GM19035 (cell line): ENCODE measurements around the gene MSL3.

Source experiments
- ATAC-seq: cut with Tn5 transposase; IDR thresholded peaks from one replicate; pipeline ENCODE4 v1.9.1; 2021; ENCODE audit not compliant: unreplicated experiment

Gene MSL3

DNA sequence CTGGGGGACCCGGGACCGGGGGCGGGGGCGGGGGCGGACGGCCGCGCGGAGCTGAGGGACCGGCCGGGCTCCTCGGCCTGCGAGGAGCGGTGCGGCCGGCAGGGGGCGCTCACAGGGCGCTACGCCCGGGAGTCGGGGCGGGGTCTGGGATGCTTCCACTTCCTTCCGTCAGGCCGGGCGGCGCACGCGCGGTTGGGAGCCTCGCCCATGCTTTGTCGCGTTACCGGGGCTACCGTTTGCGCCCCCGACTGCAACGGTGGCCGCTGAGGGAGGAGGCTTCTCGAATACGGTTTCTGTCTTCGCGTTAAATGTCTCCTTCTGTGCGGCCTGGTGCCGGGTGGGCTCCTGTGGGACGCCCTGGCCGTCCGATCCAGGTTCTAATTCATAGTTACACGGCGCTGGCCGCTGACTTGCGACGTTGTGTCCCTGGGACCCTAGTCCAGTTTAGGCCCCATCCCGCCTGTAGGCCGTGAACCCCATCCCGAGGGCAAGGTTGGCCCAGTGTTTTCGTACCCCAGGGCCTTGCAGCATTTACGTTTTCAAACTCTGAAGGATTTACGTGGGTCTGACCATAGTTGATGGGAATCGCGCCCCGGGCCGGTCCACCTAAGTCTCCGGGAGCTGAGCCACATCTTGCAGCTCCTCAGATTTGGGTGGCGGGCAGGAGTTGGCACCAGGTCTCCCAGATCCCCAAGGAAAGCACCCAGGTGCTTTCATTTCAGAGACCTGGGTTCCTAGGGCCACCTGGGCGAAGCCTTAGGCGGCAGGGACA is 549 bp downstream of the MSL3 start:
- ATAC-seq = peak; percentile 48

DNA sequence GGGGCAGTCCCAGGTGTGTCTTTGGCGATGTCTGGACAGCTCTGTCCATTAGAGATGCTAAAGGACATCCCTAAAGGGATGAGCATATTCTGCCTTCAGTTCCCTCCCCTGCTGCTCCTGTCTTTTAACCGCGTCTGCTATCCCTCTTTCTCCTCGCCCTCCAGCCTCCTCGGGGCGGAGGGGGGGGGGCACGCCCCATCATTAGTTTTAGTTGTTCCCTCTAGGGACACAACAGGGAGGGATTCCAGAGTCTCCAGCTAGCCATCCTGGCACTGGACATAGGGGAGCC is 1.1 kb downstream of the MSL3 start:
- no peak for ATAC-seq

DNA sequence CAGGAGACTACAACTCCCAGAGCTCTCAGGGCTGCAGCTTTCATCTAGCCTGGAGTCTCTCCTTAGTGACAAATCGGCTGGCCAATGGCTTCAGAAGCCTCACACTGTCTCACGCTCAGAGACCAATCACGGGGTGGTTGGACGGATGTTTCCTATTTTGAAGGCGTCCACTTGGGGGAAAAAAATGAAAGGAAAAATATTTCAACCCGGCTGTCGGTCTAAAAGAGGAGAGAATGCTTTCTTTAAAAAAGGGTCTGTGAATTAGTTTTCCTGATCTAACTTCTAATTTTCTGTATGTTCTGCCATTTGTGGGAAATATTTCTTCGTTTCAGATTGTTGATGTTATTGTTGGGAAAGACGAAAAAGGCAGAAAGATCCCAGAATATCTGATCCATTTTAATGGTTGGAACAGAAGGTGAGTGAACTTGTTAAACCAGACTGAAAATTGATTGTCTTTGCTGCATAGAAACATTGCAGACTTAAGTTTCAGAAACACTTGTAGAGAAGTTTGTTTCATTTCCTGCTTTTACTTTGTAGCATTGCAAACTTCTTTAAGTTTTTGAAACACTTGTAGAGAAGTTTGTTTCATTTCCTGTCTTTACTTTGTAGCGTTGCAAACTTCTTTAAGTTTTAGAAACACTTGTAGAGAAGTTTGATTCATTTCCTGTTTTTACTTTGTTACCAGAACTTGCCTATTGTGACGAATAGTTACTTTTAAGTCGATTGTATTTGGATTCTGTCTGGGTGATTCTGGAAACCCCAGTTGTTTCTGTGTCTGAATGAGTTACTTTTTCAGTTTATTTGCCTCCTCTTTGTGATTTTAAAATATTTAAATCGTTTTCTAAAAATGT is 1.6 kb downstream of the MSL3 start:
- ATAC-seq = peak; percentile 63

DNA sequence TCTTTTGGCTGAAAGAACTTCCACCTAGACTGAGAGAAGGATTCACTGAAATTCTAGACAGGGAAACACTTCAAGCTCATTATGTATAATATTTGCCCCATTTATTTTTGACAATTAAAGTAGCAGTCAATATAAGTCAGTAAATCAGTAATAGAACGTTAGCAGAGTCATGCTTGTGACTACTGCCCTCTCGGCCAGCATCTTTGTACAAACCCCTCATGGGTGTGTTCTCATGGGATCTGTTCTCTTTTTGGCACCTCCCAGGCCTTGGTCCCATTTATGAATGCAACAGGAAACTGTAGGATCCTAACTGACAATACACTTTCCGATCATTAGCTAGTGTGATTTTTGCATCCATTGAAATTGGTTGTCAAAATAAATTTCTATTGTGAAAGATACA is 2.9 kb downstream of the MSL3 start:
- no peak for ATAC-seq

DNA sequence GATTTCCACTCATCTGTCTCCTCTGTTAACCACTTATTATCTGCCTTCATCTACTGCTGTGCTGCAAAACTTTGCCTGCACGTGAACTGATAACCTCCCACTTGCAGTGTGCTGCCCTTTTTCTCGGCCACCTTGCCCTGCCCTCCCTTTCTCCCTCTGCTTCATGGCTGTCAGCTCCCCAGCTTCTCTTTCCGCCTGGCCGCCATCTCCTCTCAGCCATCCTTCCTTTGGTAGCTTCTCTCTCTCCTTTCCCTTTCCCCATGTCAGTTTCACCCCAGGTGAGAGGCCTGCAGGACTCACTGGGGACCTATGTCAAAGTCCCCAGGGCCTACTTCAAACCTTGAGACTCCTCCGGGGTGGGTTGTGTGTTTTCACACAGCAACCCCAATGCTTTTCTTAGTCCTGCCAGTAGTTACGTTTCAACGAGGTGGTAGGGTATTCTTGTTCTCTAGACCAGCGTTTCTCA is 6.6 kb downstream of the MSL3 start:
- no peak for ATAC-seq

DNA sequence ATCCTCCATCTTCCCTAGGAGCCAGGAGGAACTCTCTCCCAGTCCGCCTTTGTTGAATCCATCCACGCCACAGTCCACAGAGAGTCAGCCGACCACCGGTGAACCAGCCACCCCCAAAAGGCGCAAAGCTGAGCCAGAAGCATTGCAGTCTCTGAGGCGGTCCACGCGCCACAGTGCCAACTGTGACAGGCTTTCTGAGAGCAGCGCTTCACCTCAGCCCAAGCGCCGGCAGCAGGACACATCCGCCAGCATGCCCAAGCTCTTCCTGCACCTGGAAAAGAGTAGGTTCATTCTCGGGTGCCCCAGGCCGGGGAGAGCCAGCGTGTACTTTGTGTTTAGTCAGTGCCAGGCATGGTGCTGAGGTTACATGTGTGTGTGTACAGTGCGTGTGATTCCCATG is 7.4 kb downstream of the MSL3 start:
- no peak for ATAC-seq

DNA sequence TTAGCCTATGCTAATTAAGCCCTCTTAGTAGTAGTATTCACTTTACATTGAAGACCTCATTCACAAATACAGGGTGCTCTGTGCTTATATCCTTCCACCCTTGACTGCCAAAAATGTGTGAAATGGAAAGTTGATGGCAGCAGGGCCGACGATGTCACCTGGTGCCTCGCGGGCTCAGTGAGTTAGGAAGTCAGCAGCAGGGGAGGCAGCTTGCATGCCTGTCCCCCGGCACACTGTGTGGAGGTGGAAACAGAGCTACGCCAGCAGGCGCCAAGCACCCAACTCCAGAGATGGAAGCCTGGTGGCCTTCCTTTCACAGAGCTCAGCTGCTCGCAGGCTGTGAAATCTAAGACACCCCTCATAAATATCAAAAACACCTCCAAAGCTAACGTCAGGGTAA is 8.4 kb downstream of the MSL3 start:
- ATAC-seq = no peak

DNA sequence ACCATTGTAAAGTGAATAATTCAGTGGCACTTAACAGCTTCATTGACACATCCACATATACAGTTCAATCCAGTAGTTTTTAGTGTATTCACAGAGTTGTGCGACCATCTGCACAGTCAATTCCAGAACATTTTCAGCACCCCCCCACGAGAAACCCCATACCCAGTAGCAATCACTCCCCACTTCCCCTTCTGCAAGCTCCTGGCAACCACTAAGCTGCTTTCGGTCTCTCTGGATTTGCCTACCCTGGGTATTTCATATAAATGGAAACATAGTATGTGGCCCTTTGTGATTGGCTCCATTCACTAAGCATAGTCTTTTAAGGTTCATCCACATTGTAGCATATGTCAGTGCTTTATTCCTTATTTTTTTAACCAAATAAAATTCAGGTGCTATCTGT is 10.0 kb downstream of the MSL3 start:
- peak; percentile 57 for ATAC-seq

DNA sequence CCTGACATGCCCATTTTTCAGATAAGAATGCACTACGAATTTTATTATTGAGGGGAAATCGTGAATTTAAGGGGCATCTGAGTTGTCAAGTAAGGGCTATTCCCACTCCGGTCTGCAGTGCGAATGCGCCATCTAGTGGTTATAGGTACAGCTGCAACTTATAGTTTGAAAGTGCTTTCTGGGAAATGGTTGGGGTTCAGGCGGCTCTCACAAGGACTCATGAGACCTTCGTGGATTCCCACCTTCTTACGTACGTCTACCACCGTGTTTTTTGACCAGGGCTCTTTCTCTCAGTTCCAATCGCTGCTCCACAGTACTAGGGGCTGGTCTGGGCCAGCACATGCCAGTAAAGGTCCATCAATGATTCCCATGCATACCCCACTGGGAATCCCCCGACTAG is 12.3 kb downstream of the MSL3 start:
- no peak for ATAC-seq

DNA sequence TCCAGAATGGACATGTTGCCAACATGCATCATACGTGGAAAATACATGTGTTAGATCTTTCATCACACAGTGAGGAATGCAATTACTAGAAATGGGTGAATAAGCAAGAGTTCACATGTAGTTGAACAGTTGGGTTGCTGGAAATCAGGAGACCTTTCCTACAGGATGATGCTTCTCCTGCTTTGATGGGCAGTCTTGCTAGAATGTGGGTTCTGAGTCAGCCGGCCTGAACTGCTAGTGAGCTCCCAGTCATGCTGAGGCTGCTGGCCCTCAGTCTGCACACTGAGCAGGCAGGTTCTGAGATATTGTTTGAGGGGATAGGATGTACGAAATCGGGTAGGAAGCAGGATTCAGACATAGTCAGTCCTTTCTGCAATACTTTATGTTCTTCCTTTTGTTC is 20.2 kb downstream of the MSL3 start:
- ATAC-seq = no peak

DNA sequence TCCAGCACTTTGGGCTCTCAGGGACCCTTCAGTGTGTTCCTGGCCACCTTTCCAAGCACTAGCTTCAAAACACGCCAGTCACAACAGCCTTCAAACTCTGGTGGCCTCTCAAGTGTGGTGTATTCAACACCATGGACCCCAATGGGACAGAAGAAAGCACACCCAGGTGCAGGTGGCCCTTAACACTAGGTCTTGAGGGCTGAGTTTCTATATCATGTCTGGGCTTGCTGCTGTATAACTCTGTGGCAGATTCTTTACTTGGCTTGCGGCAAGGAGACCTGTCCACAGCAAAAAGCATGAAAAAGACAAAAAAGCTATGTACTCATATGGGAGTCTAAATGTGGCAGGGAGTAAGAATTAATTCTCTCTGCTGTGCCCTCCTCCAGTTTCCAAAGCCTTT is 23.1 kb downstream of the MSL3 start:
- no peak for ATAC-seq

DNA sequence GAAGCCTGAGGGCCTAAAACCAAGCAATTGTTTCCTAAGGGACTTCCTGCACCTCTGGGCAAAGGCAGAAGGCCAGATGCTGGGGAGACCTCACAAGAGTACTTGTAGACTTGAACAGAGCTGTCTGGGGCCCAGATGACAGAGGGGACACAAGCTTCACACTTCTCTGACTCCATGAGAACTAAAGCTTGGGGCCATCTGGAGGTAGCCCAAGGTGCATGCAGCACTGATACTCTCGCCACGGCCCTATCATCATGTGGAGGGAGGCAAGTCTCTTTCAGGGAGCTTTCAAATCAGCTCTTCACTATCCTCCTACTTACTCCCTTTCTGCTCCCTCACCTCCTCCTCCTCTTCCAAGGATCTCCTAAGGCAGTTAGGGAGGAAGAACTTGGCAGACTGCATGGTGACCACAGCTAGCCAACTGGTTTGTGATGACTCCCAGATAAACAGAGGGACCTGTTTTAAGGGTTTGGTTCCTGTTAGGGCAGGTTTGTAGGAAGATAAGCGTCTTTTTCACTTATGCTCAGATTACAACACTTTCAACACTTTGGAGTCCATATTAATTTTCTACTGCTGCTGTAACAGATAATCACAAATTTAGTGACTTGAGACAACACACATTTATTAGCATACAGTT is 23.8 kb downstream of the MSL3 start:
- ATAC-seq = no peak

DNA sequence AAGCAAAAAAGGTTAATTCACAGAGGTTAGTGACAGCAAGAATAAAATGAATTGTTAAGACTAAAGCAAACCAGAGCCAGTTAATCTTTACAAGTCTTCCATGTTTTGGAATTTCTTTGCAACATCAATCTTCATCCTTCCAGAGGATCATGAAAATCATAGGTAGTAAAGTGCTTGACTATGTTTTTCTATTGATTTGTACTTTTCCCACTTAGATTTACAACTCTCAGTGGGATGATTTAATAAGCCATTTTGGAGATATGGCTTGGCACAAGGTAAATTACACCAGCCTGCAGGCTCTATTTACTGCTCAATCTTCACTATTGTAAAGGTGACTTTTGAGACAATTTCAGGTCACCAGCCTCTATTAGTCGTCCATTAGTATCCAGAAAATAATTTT is 26.5 kb downstream of the MSL3 start:
- no peak for ATAC-seq

DNA sequence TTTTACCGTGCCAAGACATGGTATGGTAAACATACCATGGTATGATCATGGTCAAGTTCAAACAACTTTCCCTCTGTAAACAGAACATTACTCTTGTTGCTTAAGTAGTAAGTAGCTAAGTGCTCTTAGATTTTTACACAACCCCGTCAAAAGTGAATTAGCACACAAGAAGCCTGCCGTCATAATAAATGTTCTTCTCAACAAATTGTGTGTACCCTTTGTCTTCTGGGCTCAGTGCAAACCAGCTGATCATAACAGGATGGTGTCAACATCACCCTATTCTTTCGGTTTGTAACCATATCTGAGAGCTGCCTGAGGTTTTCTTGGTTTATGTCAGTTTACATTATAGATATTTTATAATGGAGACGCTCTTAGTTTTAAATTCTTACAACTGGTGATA is 28.8 kb downstream of the MSL3 start:
- ATAC-seq = no peak

DNA sequence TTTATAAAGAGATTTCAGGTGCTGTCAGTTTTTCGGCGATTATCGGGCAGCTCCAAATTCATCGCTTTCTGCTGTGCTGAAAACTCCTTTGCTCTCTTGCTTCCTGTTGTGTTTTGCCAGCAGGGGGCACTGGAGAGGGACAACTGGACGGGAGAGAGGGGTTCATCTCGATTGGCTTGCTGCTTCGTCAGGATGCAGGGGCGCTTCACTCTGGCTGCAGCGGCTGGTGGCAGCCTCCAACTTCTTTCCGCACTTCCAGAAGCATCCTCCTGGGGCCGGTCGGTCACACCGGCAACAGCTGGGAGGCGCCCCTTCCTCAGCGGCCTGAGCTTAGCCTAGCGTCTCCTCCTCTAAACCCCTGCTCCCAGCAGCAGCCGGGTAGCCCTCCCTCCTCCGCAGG is 29.5 kb downstream of the MSL3 start:
- no peak for ATAC-seq

DNA sequence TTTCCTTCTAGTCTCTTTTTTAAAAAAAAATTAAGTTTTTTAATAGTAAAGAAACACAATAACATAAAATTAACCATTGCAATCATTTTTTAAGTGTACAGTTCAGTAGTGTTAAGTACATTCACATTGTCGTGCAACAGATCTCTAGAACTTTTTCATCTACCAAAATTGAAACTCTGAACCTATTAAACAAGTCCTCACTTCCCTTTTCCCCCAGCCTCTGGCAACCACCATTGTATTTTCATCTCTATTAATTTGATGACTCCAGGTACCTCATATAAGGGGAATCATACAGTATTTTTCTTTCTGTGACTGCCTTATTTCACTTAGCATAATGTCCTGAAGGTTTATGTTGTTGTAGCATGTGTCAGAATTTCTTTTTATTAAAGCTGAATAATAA is 31.8 kb downstream of the MSL3 start:
- ATAC-seq = peak; percentile 37

DNA sequence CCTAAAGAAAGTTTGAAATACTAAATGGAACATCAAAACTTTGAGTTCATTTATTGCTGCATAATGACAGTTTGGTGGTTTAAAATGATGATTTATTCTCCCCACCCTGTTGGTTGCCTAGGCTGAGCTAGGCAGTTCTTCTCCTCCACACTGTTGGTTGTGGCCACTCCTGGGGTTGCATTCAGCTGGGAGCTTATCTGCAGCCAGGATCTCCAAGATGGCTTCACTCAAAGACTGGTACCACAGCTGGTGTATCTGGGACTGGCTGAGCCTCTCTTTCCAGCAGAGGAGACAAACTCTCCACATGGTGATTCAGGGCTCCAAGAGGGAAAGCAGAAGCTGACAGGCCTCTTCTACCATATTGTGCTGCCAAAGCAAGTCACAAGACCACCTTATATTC is 33.1 kb downstream of the MSL3 start:
- ATAC-seq = no peak

DNA sequence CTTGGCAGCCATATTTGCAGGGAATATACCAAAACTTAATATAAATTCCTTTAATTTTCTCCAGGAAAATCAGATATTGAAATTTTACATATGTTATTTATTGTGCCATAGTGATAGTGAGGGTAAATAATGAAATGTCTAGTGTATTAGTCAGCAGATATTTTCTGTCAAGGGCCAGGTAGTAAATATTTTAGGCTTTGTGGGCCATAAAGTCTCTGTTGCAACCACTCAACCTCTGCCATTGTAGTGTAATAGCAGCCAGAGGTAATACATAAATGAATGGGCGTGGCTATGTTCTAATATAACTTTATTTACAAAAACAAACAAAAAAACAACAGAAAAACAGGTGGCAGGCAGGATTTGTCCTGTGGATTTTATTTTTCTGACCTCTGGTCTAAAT is 33.5 kb downstream of the MSL3 start:
- no peak for ATAC-seq

DNA sequence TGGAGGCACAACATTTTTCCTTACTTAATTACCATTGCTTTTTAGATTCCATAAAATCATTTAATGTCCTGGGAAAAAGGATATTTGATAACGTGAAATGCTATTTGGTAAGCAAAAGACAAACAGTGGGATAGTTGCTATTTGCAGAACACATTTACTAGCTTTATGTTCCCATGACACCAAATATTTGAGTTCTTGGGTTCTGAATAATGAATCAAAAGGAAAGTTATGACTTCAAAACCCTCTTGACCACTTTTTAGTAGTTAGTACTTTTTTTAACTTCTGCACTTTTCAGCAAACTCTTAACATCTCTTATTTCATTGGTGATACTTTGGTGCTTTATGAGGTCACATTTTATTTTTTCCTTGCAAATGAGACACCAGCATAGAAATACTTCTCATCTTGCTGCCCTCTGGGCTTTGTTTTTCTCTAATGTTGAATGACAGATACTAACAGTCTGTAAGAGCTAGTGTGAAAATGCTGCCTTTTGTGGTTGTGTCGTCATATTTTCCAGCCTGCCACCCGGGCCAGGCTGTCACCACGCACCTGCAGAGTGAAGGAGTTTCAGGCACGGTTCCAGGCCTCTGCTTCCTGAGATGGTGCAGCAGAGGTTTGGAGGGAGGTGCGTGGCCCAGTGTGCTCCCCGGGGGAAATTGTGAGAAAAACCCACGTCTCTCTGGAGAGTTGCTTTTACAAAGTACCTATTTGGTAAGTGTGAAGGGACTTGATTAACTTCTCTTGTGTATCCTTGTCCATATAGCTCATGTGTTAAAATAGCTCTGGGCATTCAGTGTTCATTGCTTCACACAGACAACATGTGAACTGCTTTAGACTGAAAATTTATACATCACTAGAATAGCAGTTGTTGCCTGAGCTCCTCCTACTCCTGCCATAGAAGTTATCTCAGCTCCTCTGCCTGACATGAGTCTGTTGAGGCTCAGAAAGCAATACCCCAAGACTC is 34.7 kb downstream of the MSL3 start:
- peak; percentile 86 for ATAC-seq

DNA sequence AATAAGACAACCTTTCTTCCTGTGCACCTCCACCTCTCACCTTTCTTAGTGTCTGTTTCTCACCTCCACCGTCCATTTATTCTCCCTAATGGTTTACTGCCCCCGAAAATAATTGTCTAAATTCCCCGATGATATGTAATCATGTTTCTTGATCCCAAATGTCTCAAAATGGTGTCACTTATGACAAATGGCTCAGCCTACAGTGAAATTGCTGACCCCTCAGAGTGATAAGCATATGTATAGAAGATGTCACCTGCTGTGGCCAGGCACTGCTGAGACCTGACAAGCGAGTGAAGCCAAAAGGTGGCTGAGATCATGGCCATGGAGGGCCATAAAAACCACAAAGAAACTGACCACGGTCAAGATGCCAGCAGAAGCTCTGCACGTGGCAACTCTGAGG is 35.7 kb downstream of the MSL3 start:
- no peak for ATAC-seq

DNA sequence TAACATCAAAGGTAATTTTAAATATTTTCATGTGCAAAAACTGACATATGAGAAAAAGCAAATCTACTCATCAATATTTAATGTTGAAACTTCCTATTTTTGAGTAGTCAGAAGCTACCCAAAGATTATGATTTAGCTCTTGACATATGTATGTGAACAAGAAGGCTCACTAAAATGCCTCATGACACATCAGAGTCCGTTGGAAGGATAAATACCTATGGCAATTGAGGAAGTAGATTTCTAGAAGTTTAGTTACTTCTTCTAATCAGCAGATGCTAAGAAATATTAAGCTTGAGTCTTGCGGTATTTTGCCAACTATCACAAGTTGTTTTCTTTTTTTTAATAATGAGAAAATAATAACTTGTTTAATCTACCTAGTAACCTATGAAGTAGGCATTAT is 55.3 kb downstream of the MSL3 start:
- no peak for ATAC-seq
